Smooth muscle cell (in vitro differentiated cells): Measurements from ENCODE around the gene ITGB3BP. TPM values are rescaled to one million over a fixed set of nuclear protein-coding genes. Genes with fewer than 3 reads are reported as not detected.

Source experiments
- DNase-seq: peaks from one replicate; lab custom pipeline; 2025; ENCODE audit not compliant: unreplicated experiment; lab: John Stamatoyannopoulos, UW
- H2AFZ ChIP-seq: fragments of 200-600 bp; sonication (generic); 2 replicates; pipeline ENCODE4 v1.6.0; 2016; ENCODE audit warnings: antibody characterized with exemption, low read depth, mild to moderate bottlenecking
- H3F3A ChIP-seq: fragments of 200-600 bp; sonication (generic); 2 replicates; pipeline ENCODE4 v1.6.0; 2017; ENCODE audit warnings: antibody characterized with exemption, low read depth
- H3K27ac ChIP-seq: fragments of 200-600 bp; sonication (generic); 2 replicates; pipeline ENCODE4 v1.5.1; 2016; ENCODE audit warnings: low read depth, mild to moderate bottlenecking
- H3K27me3 ChIP-seq: fragments of 200-600 bp; sonication (generic); 2 replicates; pipeline ENCODE4 v1.6.1; 2016; ENCODE audit warnings: low read depth, mild to moderate bottlenecking
- H3K36me3 ChIP-seq: fragments of 200-600 bp; sonication (generic); 2 replicates; pipeline ENCODE4 v1.5.1; 2016; ENCODE audit warnings: low read depth
- H3K4me1 ChIP-seq: fragments of 200-600 bp; sonication (generic); 2 replicates; pipeline ENCODE4 v1.5.1; 2016; ENCODE audit warnings: low read depth
- H3K4me2 ChIP-seq: fragments of 200-600 bp; sonication (generic); 2 replicates; pipeline ENCODE4 v1.6.0; 2016; ENCODE audit warnings: mild to moderate bottlenecking
- H3K4me3 ChIP-seq: fragments of 200-600 bp; sonication (generic); 2 replicates; pipeline ENCODE4 v1.5.1; 2016; ENCODE audit warnings: mild to moderate bottlenecking
- H3K79me2 ChIP-seq: fragments of 200-600 bp; sonication (generic); 2 replicates; pipeline ENCODE4 v1.6.0; 2016; ENCODE audit warnings: low read depth, mild to moderate bottlenecking
- H3K9ac ChIP-seq: fragments of 200-600 bp; sonication (generic); 2 replicates; pipeline ENCODE4 v1.6.0; 2016; ENCODE audit warnings: low read depth
- H3K9me3 ChIP-seq: fragments of 200-600 bp; sonication (generic); replicated peaks from 2 replicates; pipeline ENCODE4 v1.5.1; 2016; ENCODE audit warnings: low read depth
- H4K20me1 ChIP-seq: fragments of 200-600 bp; sonication (generic); 2 replicates; pipeline ENCODE4 v1.6.0; 2016; ENCODE audit warnings: low read depth
- WGBS: methylation state at CpG from one replicate; pipeline ENCODE4 v1.1.7; 2016; ENCODE audit warnings: low lambda C conversion rate; 5-methylcytosine and 5-hydroxymethylcytosine counted together
- polyA plus RNA-seq: library from polyadenylated mRNA; unstranded; fragments of >200 nt; fragmentation: Nextera tagmentation; extraction: Ambion mirVana; gene quantifications from 2 replicates; pipeline ENCODE4 v1.2.1, GENCODE V29; 2016
- small RNA-seq: library from RNA; depleted of rRNA; stranded (forward); fragments of <200 nt; gene quantifications from one replicate; pipeline ENCODE3, GENCODE V24; 2014
- total RNA-seq: library from RNA; depleted of rRNA; stranded (reverse); fragments of >200 nt; gene quantifications from 2 replicates; pipeline ENCODE4 v1.2.3, GENCODE V29; 2014
- TF ChIP-seq, protein P1 (sequence below): fragments of 200-600 bp; sonication (generic); IDR thresholded peaks from 2 replicates; pipeline ENCODE4 v1.5.1; 2017; ENCODE audit warnings: borderline replicate concordance, mild to moderate bottlenecking, antibody characterized with exemption; ENCODE audit not compliant: insufficient read depth, poor library complexity, severe bottlenecking

ITGB3BP gene
- total and polyA plus RNA-seq, 2 experiments from 2014 or later = 27.7 to 35.5 TPM

DNA sequence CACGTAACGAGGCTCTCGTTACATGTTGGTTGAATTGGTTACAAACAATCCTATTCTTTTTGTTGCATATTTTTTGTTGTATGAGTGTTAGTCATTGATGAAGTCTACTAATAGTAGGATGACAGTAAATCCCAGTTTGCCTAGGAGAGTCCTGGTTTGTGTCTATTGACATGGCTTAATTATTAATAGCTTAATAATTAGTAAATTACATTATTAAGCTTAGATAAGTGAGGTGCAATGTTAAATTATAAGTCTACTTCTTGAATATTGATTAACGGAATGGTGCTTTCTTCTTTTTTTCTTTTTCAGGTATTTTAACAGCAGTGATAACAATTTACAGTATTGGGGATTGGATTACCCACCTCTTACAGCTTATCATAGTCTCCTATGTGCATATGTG lies 121.1 kb downstream of the ITGB3BP start:
- no peaks in the 10 kb centered on the region for H3K4me1 ChIP-seq
- no peaks in the 10 kb centered on the region for H3K36me3 ChIP-seq
- no peaks in the 10 kb centered on the region for H3K27me3 ChIP-seq
- H3K9ac ChIP-seq = no peak overlapping the region
- H3K27ac ChIP-seq = no peak overlapping the region
- H2AFZ ChIP-seq = no peak overlapping the region
- TF ChIP-seq, protein P1, sequence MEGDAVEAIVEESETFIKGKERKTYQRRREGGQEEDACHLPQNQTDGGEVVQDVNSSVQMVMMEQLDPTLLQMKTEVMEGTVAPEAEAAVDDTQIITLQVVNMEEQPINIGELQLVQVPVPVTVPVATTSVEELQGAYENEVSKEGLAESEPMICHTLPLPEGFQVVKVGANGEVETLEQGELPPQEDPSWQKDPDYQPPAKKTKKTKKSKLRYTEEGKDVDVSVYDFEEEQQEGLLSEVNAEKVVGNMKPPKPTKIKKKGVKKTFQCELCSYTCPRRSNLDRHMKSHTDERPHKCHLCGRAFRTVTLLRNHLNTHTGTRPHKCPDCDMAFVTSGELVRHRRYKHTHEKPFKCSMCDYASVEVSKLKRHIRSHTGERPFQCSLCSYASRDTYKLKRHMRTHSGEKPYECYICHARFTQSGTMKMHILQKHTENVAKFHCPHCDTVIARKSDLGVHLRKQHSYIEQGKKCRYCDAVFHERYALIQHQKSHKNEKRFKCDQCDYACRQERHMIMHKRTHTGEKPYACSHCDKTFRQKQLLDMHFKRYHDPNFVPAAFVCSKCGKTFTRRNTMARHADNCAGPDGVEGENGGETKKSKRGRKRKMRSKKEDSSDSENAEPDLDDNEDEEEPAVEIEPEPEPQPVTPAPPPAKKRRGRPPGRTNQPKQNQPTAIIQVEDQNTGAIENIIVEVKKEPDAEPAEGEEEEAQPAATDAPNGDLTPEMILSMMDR = no peak
- no peak overlapping the region for H3K4me3 ChIP-seq
- no peaks in the 10 kb centered on the region for H4K20me1 ChIP-seq
- H3F3A ChIP-seq = no peaks in the 10 kb centered on the region
- DNase-seq = no peak
- whole genome bisulfite sequencing = 81% methylated on average over 4 of the region's 4 CpGs
- no peaks in the 10 kb centered on the region for H3K79me2 ChIP-seq
- no peaks in the 10 kb centered on the region for H3K9me3 ChIP-seq
- H3K4me2 ChIP-seq = no peak overlapping the region

Small RNA genes within 50 kb of the gene (small RNA-seq; reads per million reads assigned to genes)
- gene RF02105 = not detected
- gene RF02106 = not detected
- gene RF02107 = not detected
- gene RF02108 = not detected
- not detected for gene RF02109
- gene RF02110 = not detected
- gene RN7SL488P = not detected
- not detected for gene RNU7-123P

Other genes with a start within 250 kb of the ITGB3BP start
- gene FOXD3, start 200.7 kb downstream of the ITGB3BP start, total RNA-seq = not detected in 2 replicates
- gene FOXD3, start 200.7 kb downstream of the ITGB3BP start, polyA plus RNA-seq = not detected in 2 replicates
- gene ALG6, start 155.6 kb downstream of the ITGB3BP start, total RNA-seq = 20.5 and 20.6 TPM in 2 replicates
- gene ALG6, start 155.6 kb downstream of the ITGB3BP start, polyA plus RNA-seq = 11.9 and 13.3 TPM in 2 replicates
- gene EFCAB7, start 300 bp upstream of the ITGB3BP start, total RNA-seq = 5.4 and 10.5 TPM in 2 replicates
- 3.5 and 5.0 TPM in 2 replicates for gene EFCAB7, start 300 bp upstream of the ITGB3BP start, polyA plus RNA-seq
- 72.7 and 75.3 TPM in 2 replicates for gene PGM1, start 70.2 kb upstream of the ITGB3BP start, total RNA-seq
- gene PGM1, start 70.2 kb upstream of the ITGB3BP start, polyA plus RNA-seq = 82.6 and 87.6 TPM in 2 replicates